IMR-90 (cell line): ENCODE results near the gene GJD2. TPM values are rescaled to one million over a fixed set of nuclear protein-coding genes. Genes with fewer than 3 reads are reported as not detected.

Experiments
- ATAC-seq: fragments of 200-7000 bp; cut with Tn5 transposase; 2 replicates; pipeline ENCODE4 v1.9.1; 2020; ENCODE audit warnings: low read depth, mild to moderate bottlenecking, moderate library complexity
- BruUV-seq: library from RNA; stranded (reverse); fragments of 400-500 nt; replicated peaks from 2 replicates; lab custom pipeline; 2021; lab: Mats Ljungman, UMichigan
- CTCF ChIA-PET: fragments of 300-600 bp; formaldehyde crosslinking; extraction: SDS; loops from one replicate; lab custom pipeline; 2021; ENCODE audit warnings: antibody characterized with exemption; lab: Yijun Ruan, JAX
- POLR2A ChIA-PET: fragments of 300-600 bp; sonication (Branson Sonifier 250); formaldehyde crosslinking; loops from one replicate; lab custom pipeline; 2022; ENCODE audit warnings: antibody characterized with exemption; ENCODE audit not compliant: unreplicated experiment; lab: Charles Lee
- DNase-seq: peaks from one replicate; pipeline ENCODE4 v3.0.0; 2013
- H2AFZ ChIP-seq: replicated peaks from 2 replicates; pipeline ENCODE3; 2013; ENCODE audit warnings: low read length, mild to moderate bottlenecking; ENCODE audit not compliant: poor library complexity
- H2AK5ac ChIP-seq: 2 replicates; pipeline ENCODE4 v1.6.1; 2013; ENCODE audit warnings: low read depth, low read length, inconsistent platforms
- H2AK9ac ChIP-seq: replicated peaks from 2 replicates; pipeline ENCODE3; 2013; ENCODE audit warnings: mild to moderate bottlenecking, low read depth, low read length, moderate library complexity; ENCODE audit not compliant: poor library complexity
- H2BK120ac ChIP-seq: 2 replicates; pipeline ENCODE4 v1.6.1; 2013; ENCODE audit warnings: low read depth, low read length, inconsistent platforms
- H2BK15ac ChIP-seq: 3 replicates; pipeline ENCODE4 v1.6.1; 2013; ENCODE audit warnings: low read depth, low read length, inconsistent platforms
- H2BK20ac ChIP-seq: 2 replicates; pipeline ENCODE4 v1.6.1; 2013; ENCODE audit warnings: low read depth, mild to moderate bottlenecking, inconsistent platforms, low read length, moderate library complexity
- H2BK5ac ChIP-seq: 2 replicates; pipeline ENCODE4 v1.6.1; 2013; ENCODE audit warnings: mild to moderate bottlenecking, low read depth, low read length, inconsistent platforms; ENCODE audit not compliant: poor library complexity, severe bottlenecking
- H3K14ac ChIP-seq: replicated peaks from 2 replicates; pipeline ENCODE4 v1.6.1; 2013; ENCODE audit warnings: low read depth, low read length, inconsistent platforms
- H3K18ac ChIP-seq: 2 replicates; pipeline ENCODE4 v1.6.1; 2013; ENCODE audit warnings: low read depth, low read length, control low read depth
- H3K23ac ChIP-seq: 2 replicates; pipeline ENCODE4 v1.6.1; 2013; ENCODE audit warnings: low read depth, low read length, inconsistent platforms
- H3K27ac ChIP-seq: 2 replicates; pipeline ENCODE4 v1.5.1; 2013; ENCODE audit warnings: mild to moderate bottlenecking, control low read depth, low read length; ENCODE audit not compliant: insufficient read depth
- H3K27me3 ChIP-seq: 2 replicates; pipeline ENCODE4 v1.6.1; 2013; ENCODE audit warnings: low read length; ENCODE audit not compliant: control insufficient read depth, insufficient read depth
- H3K36me3 ChIP-seq: 2 replicates; pipeline ENCODE4 v1.6.1; 2013; ENCODE audit warnings: low read length, mixed read lengths; ENCODE audit not compliant: control insufficient read depth, insufficient read depth
- H3K4ac ChIP-seq: 2 replicates; pipeline ENCODE4 v1.6.1; 2013; ENCODE audit warnings: low read depth, low read length, inconsistent platforms
- H3K4me1 ChIP-seq: 2 replicates; pipeline ENCODE4 v1.6.1; 2013; ENCODE audit warnings: low read length, mixed read lengths; ENCODE audit not compliant: control insufficient read depth, insufficient read depth
- H3K4me2 ChIP-seq: 2 replicates; pipeline ENCODE4 v1.6.1; 2013; ENCODE audit warnings: low read depth, mild to moderate bottlenecking, control low read depth, low read length, moderate library complexity
- H3K4me3 ChIP-seq: 2 replicates; pipeline ENCODE4 v1.5.1; 2013; ENCODE audit warnings: low read depth, mild to moderate bottlenecking, control low read depth, low read length, moderate library complexity; ENCODE audit not compliant: insufficient read depth
- H3K56ac ChIP-seq: 2 replicates; pipeline ENCODE4 v1.6.1; 2013; ENCODE audit warnings: low read length, inconsistent platforms; ENCODE audit not compliant: insufficient read depth; ENCODE audit errors: extremely low read depth
- H3K79me1 ChIP-seq, 2 experiments: 2 replicates each; pipeline ENCODE4 v1.6.1; 2013; ENCODE audit warnings: low read length in 2 of 2, inconsistent platforms in 1 of 2, low read depth in 1 of 2
- H3K9ac ChIP-seq: 2 replicates; pipeline ENCODE4 v1.6.1; 2013; ENCODE audit warnings: low read depth, low read length, control low read depth
- H3K9me1 ChIP-seq: 2 replicates; pipeline ENCODE4 v1.6.1; 2013; ENCODE audit warnings: low read length, inconsistent platforms; ENCODE audit not compliant: insufficient read depth
- H3K9me3 ChIP-seq: 2 replicates; pipeline ENCODE4 v1.6.1; 2013; ENCODE audit warnings: low read length; ENCODE audit not compliant: control insufficient read depth, insufficient read depth
- H4K20me1 ChIP-seq: 2 replicates; pipeline ENCODE4 v1.6.1; 2013; ENCODE audit warnings: low read length, inconsistent platforms; ENCODE audit not compliant: insufficient read depth
- H4K5ac ChIP-seq: 2 replicates; pipeline ENCODE4 v1.6.1; 2013; ENCODE audit warnings: mild to moderate bottlenecking, low read depth, low read length, control low read depth
- H4K8ac ChIP-seq, 2 experiments: 2 replicates each; pipeline ENCODE4 v1.6.1; 2013; ENCODE audit warnings: low read depth in 2 of 2, low read length in 2 of 2, control low read depth in 1 of 2, inconsistent platforms in 1 of 2
- H4K91ac ChIP-seq: 2 replicates; pipeline ENCODE4 v1.6.1; 2013; ENCODE audit warnings: low read depth, low read length, inconsistent platforms; ENCODE audit not compliant: insufficient read depth
- BHLHE40 ChIP-seq: fragments of 150-350 bp; IDR thresholded peaks from 2 replicates; pipeline ENCODE4 v1.6.1; 2016; ENCODE audit warnings: mild to moderate bottlenecking, low read depth, low read length
- CEBPB ChIP-seq: IDR thresholded peaks from 2 replicates; pipeline ENCODE4 v1.6.1; 2012; ENCODE audit warnings: low read depth, low read length, improper control_type of control experiment
- CTCF ChIP-seq: conservative IDR thresholded peaks from 2 replicates; pipeline ENCODE4 v1.5.1; 2012; ENCODE audit warnings: mild to moderate bottlenecking, low read depth, low read length, improper control_type of control experiment
- ELK1 ChIP-seq: fragments of 150-350 bp; IDR thresholded peaks from 2 replicates; pipeline ENCODE4 v1.6.1; 2016; ENCODE audit warnings: low read depth, mild to moderate bottlenecking, low read length, moderate library complexity, borderline replicate concordance
- FOS ChIP-seq: fragments of 150-350 bp; IDR thresholded peaks from 2 replicates; pipeline ENCODE4 v1.6.1; 2016; ENCODE audit warnings: low read depth, low read length
- NFE2L2 ChIP-seq: fragments of 150-350 bp; IDR thresholded peaks from 2 replicates; pipeline ENCODE4 v1.6.1; 2016; ENCODE audit warnings: low read depth, mild to moderate bottlenecking, low read length
- POLR2A ChIP-seq: IDR thresholded peaks from 2 replicates; pipeline ENCODE4 v1.6.1; 2012; ENCODE audit warnings: mild to moderate bottlenecking, low read depth, low read length
- SMC3 ChIP-seq: fragments of 150-350 bp; IDR thresholded peaks from 2 replicates; pipeline ENCODE4 v1.6.1; 2016; ENCODE audit warnings: low read depth, mild to moderate bottlenecking, antibody characterized with exemption, low read length, moderate library complexity
- WGBS, 2 experiments: methylation state at CpG; one replicate each; pipeline versions ENCODE4 v1.1.5 to v1.1.7; 2013; ENCODE audit warnings: missing lambda C conversion rate in 2 of 2; ENCODE audit not compliant: insufficient read length in 1 of 2; ENCODE audit errors: extremely low coverage in 2 of 2; 5-methylcytosine and 5-hydroxymethylcytosine counted together
- dilution Hi-C: fragments of 300-500 bp; cut with HindIII; formaldehyde crosslinking; loops from one replicate; pipeline ENCODE4 v1.14.3; 2018; ENCODE audit warnings: low sequenced_read_pairs; ENCODE audit not compliant: unreplicated experiment
- in situ Hi-C: fragments of 300-500 bp; cut with MboI; formaldehyde crosslinking; loops from 3 replicates; pipeline ENCODE4 v1.14.3; 2019; ENCODE audit warnings: low sequenced_read_pairs, inconsistent platforms, mixed read lengths
- intact Hi-C: fragments of 100-400 bp; cut with micrococcal nuclease; formaldehyde crosslinking; loops from 2 replicates; pipeline ENCODE4 v1.10.0; 2022
- polyA plus RNA-seq, 3 experiments: library from polyadenylated mRNA; depleted of rRNA; stranded (reverse); fragments of >200 nt; gene quantifications; 2 replicates each; pipeline ENCODE4 v1.2.3, GENCODE V29; 2012; ENCODE audit warnings: low replicate concordance in 1 of 3
- total RNA-seq: library from RNA; depleted of rRNA; stranded (reverse); fragments of >200 nt; gene quantifications from 2 replicates; pipeline ENCODE4 v1.2.3, GENCODE V29; 2012

GJD2 gene
- total and polyA plus RNA-seq, 2 of the 4 experiments (the other 2 are of a cell fraction): not detected

GRCh38 chr15:34802803-34803750, 48.3 kb upstream of the GJD2 start:
- dilution Hi-C loops (no loop called here), in situ Hi-C loops (no loop called here), intact Hi-C loops (no loop called here)
- Histone ChIP-seq H3K18ac (no peak overlapping the region), H4K8ac (no peak overlapping the region), H2BK15ac (no peak overlapping the region), H3K79me1 (no peaks in the 10 kb centered on the region), H3K9me3 (no peaks in the 10 kb centered on the region), H3K27me3 (no peaks in the 10 kb centered on the region), H3K56ac (no peak overlapping the region), H2BK120ac (no peak overlapping the region), H2BK5ac (no peak overlapping the region), H4K5ac (no peak overlapping the region), H3K36me3 (no peaks in the 10 kb centered on the region), H2AK9ac (no peak overlapping the region), H3K9ac (no peak overlapping the region), H3K9me1 (no peaks in the 10 kb centered on the region; the same call in 1 of the 2 replicates), H4K91ac (no peak overlapping the region), H2BK20ac (no peak overlapping the region), H3K23ac (no peak overlapping the region), H3K4me1 (peaks cover 12% of the 10 kb centered on the region), H4K20me1 (no peaks in the 10 kb centered on the region), H3K4me2 (no peak overlapping the region), H2AK5ac (no peak overlapping the region), H3K14ac (no peak overlapping the region), H3K4ac (no peak overlapping the region), H3K4me3 (no peak overlapping the region), H2AFZ (no peak overlapping the region), H3K27ac (no peak overlapping the region)
- BruUV-seq: no TSS peak
- TF ChIP-seq POLR2A: no peak
- no peak for TF ChIP-seq FOS
- no peak for TF ChIP-seq BHLHE40
- no peak for TF ChIP-seq SMC3
- no peak for TF ChIP-seq CEBPB
- TF ChIP-seq ELK1: no peak
- TF ChIP-seq NFE2L2: no peak
- TF ChIP-seq CTCF: no peak
- no peak for DNase-seq
- ChIA-PET CTCF (no interaction called here), POLR2A (no interaction called here)
- no peak for ATAC-seq
- WGBS, 2 experiments: no CpG with 5 or more reads among the region's 7 CpGs
